GM23338 (cell line): ENCODE results near the gene SPAG16.

Experiments used
- EZH2 ChIP-seq: fragments of 200-600 bp; sonication (generic); IDR thresholded peaks from one replicate; pipeline ENCODE4 v1.8.0; 2017; ENCODE audit warnings: antibody characterized with exemption, mild to moderate bottlenecking, low read depth; ENCODE audit not compliant: unreplicated experiment
- TF ChIP-seq, protein P1 (sequence below), 2 experiments: fragments of 200-600 bp in 1 of 2; sonication (generic) in 1 of 2; conservative IDR thresholded peaks; 2 replicates each; pipeline versions ENCODE4 v1.5.1 to v1.6.1; 2016 to 2017; ENCODE audit warnings: antibody characterized with exemption in 2 of 2, low read depth in 2 of 2, mild to moderate bottlenecking in 2 of 2, moderate library complexity in 1 of 2

DNA sequence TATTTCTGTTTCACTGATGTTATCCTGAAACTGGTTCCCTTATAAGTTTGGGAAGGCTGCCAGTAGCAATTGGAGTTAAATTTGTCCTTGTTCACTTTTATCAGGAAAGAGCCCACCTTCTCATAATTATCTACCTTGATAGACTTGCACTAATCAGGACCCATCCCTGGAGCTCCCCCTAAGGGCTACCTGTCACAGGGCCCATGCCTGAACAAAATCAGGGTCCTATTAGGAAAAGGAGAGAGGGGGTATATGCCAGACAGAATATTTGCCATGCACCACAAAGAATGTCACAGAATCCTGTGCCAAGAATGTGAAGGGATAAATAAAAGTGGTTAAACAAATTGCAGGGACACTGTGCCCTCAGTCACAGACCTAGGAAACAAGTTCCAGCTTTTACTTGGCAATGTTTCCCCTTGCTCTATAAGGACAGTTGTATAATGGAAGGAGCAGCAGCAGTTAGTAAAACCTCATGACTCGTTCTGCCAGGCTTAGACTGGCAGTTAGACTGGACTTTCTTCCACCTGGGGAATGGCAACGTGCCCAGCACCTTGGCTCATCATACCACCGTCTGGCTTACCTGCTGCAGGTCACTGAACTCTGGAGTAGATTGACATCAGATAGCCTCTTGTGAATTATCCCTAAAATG is 1094.3 kb downstream of the SPAG16 start:
- TF ChIP-seq, protein P1, sequence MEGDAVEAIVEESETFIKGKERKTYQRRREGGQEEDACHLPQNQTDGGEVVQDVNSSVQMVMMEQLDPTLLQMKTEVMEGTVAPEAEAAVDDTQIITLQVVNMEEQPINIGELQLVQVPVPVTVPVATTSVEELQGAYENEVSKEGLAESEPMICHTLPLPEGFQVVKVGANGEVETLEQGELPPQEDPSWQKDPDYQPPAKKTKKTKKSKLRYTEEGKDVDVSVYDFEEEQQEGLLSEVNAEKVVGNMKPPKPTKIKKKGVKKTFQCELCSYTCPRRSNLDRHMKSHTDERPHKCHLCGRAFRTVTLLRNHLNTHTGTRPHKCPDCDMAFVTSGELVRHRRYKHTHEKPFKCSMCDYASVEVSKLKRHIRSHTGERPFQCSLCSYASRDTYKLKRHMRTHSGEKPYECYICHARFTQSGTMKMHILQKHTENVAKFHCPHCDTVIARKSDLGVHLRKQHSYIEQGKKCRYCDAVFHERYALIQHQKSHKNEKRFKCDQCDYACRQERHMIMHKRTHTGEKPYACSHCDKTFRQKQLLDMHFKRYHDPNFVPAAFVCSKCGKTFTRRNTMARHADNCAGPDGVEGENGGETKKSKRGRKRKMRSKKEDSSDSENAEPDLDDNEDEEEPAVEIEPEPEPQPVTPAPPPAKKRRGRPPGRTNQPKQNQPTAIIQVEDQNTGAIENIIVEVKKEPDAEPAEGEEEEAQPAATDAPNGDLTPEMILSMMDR (conservative IDR thresholded peaks at IDR 0.05; ENCODE audit: low read depth in 2 of 2): peak; percentile 53 to 70
- TF ChIP-seq EZH2: no peak
